T-helper 1 cell treated with Interleukin-12 subunit alpha and Interleukin-12 subunit beta and Interleukin-4 antibody, amounts not matched to agents 30 μg/mL and 1 μg/mL, for 36 hours (primary cell): ENCODE measurements around the gene LENEP.

ENCODE experiments used
- H3K27ac Mint-ChIP-seq: one replicate; pipeline ENCODE4 v1.8.0; 2021; ENCODE audit warnings: mild to moderate bottlenecking, mixed read lengths
- H3K27me3 Mint-ChIP-seq: one replicate; pipeline ENCODE4 v1.8.0; 2021; ENCODE audit warnings: low read depth, mixed read lengths
- H3K36me3 Mint-ChIP-seq: one replicate; pipeline ENCODE4 v1.8.0; 2021; ENCODE audit warnings: low read depth, mixed read lengths
- H3K4me1 Mint-ChIP-seq: one replicate; pipeline ENCODE4 v1.8.0; 2021; ENCODE audit warnings: low read depth, mixed read lengths
- H3K4me3 Mint-ChIP-seq: one replicate; pipeline ENCODE4 v1.8.0; 2021; ENCODE audit warnings: mild to moderate bottlenecking, moderate library complexity, mixed read lengths
- H3K9me3 Mint-ChIP-seq: one replicate; pipeline ENCODE4 v1.8.0; 2021; ENCODE audit warnings: mixed read lengths

LENEP gene

GRCh38 chr1:154955718-154956543, 37.5 kb upstream of the LENEP start, which contains the start of gene PBXIP1:
PBXIP1 (minus strand) TSS chr1:154956099; CDS start chr1:154953721, 2,378 bp downstream.
- H3K27me3 Mint-ChIP-seq, result no peaks in the 10 kb centered on the region
- H3K36me3 Mint-ChIP-seq, result peaks cover 28% of the 10 kb centered on the region
- no peaks in the 10 kb centered on the region for H3K9me3 Mint-ChIP-seq
- peaks cover 65% of the 10 kb centered on the region for H3K4me1 Mint-ChIP-seq
- H3K27ac Mint-ChIP-seq, result peak within 1 kb of the TSS; percentile 100
- peak within 1 kb of the TSS; percentile 98 for H3K4me3 Mint-ChIP-seq

DNA sequence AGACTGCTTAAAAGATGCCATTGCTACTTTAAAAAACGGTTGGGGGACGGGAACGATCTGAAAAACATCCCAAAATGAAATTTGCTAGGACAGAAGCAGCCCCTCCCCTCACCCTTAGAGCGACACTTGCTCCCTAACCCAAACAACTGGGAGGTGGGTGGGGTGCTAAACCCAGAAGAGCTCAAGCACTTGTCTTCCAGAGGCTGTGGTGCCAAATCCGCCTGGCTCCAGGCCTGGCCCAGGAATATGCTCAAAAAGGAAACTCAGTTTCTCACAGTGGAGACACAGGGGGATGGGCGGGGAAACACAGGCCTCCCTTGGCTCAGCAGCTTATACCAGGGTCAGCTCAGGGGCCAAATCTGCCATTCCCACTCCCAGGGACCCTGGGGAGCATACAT, 36.8 kb upstream of the LENEP start:
- H3K27ac Mint-ChIP-seq, result peak overlapping the region; percentile 100

DNA sequence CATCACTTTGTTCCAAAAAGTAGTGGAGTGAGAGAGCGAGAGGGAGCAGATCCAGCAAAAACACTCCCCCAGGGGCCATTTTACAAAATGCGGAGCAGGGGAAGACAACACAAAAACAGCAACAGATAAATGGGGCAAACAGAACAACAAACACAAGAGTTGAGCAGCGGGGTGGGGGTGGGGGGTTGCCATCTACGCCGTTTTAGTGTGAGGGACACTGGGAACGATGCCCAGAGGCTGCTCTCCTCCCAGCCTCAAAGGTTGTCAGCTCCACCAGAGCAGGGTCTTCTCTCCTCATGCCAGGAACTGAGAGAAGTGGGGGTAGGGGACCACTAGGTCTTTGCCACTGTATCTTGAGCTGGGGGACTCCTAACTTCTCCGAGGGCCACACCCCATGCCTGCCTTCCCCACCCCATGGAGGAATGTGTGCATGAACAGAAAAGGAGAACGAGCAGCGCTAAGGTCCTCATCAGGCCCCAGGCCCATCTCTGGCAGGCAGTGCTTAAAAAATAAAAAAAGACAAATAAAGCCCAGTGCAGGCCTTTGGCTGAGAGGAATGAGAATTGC, 36.2 kb upstream of the LENEP start:
- Mint-ChIP-seq H3K27me3 (no peaks in the 10 kb centered on the region), H3K4me3 (no peak overlapping the region), H3K27ac (peak overlapping the region; percentile 62), H3K9me3 (no peaks in the 10 kb centered on the region), H3K36me3 (peaks cover 25% of the 10 kb centered on the region), H3K4me1 (peaks cover 60% of the 10 kb centered on the region)

More for the DNA sequence above, 36.8 kb upstream of the LENEP start:
- H3K4me3 Mint-ChIP-seq, result peak overlapping the region; percentile 98
- H3K9me3 Mint-ChIP-seq, result no peaks in the 10 kb centered on the region
- H3K4me1 Mint-ChIP-seq, result peaks cover 64% of the 10 kb centered on the region
- H3K27me3 Mint-ChIP-seq, result no peaks in the 10 kb centered on the region
- peaks cover 28% of the 10 kb centered on the region for H3K36me3 Mint-ChIP-seq

- no peak overlapping the region for H3K27ac Mint-ChIP-seq
- peaks cover 55% of the 10 kb centered on the region for H3K4me1 Mint-ChIP-seq
- H3K9me3 Mint-ChIP-seq, result no peaks in the 10 kb centered on the region
- H3K4me3 Mint-ChIP-seq, result peak overlapping the region; percentile 13
- H3K36me3 Mint-ChIP-seq, result peaks cover 23% of the 10 kb centered on the region
- no peaks in the 10 kb centered on the region for H3K27me3 Mint-ChIP-seq
These were observed 35.4 kb upstream of the LENEP start for GRCh38 chr1:154958036-154958435.

DNA sequence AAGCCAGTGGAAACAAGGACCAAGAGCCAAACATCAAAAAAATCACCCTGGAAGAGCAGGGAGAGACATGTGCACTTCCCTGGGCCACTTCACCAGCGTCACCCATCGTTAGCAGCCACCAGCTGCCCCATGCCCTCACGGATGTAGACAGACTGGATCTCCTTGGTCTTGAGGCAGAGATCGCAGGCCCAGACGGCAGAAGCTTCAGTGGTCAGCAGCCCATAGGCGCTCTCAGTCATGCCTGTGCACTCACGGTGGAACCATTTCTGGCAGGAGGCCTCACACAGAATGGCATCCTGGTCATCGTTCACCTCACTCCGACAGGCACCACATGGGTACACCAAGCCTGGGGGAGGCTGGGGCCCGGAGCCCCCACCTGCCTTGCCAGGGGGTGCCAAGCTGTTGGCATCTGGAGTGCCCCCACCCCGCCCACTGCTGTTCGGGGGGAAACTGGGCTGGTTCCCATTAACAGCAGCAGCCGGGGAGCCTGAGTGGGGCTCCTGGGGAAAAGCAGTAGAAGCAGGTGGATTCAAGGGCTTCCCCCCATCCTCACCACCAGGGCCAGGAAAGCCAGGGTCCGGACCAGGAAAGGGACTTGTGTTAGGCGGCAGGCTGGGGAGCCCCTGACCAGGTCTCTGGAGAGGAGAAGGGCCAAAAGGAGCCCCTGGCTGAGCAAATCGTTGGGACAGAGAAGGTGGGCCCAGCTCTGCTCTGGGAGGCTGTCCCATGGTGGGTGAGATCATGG, 34.5 kb upstream of the LENEP start:
- Mint-ChIP-seq H3K4me1 (peaks cover 51% of the 10 kb centered on the region), H3K36me3 (peaks cover 24% of the 10 kb centered on the region), H3K27ac (no peak overlapping the region), H3K27me3 (no peaks in the 10 kb centered on the region), H3K9me3 (no peaks in the 10 kb centered on the region), H3K4me3 (peak overlapping the region; percentile 59)

DNA sequence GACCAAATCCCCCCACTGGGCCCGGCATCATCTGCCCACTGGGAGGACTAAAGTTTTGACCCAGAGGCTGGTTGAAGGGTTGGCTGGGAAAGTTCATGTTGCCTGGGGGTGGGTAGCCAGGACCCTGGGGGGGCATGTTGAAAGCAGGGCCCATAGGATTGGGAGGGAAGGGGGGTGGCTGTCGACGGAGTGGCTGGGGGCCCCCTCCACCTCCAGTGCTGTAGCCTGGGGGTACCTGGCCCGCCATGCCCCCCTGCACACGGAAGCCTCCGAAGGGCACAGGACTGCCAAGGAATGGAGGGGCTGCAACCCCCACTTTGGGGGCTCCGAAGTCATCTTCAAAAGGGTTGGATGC, 34.0 kb upstream of the LENEP start:
- H3K4me1 Mint-ChIP-seq, result peaks cover 46% of the 10 kb centered on the region
- no peak overlapping the region for H3K27ac Mint-ChIP-seq
- H3K36me3 Mint-ChIP-seq, result peaks cover 22% of the 10 kb centered on the region
- H3K9me3 Mint-ChIP-seq, result no peaks in the 10 kb centered on the region
- no peaks in the 10 kb centered on the region for H3K27me3 Mint-ChIP-seq
- peak overlapping the region; percentile 59 for H3K4me3 Mint-ChIP-seq

DNA sequence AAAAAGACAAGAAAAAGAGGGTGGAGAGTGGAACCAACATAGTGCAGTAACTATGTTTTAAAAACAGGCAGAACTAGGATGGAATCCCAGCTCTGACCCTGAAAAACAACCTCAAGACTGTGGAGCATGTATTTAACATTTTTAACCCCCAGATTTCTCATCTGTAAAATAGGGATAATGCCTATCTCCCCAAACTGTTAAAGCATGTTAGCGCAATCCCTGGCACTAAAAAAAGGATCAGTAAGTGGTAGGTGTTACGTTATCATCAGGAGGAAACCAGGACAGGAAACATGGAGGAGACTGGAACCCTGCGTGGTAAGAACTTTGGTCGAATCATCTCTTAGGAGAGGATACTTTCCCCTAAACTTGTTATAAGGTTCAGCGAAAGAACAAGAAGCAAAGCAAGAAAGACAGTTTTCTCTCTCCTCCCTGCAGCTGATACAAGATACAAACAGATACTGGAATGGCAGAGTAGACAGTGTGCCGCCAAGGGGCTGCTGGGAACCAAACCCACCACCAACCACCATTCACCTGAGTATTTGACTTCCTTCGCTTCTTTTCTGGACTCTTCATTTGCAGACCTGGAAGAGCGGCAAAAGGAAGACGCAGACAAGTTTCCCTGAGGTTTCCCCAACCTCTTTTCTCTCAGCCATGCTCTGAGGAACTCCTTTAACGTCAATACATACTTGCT, 32.8 kb upstream of the LENEP start:
- peak overlapping the region; percentile 88 for H3K27ac Mint-ChIP-seq
- H3K4me1 Mint-ChIP-seq, result peaks cover 35% of the 10 kb centered on the region
- H3K9me3 Mint-ChIP-seq, result no peaks in the 10 kb centered on the region
- H3K36me3 Mint-ChIP-seq, result peaks cover 24% of the 10 kb centered on the region
- no peaks in the 10 kb centered on the region for H3K27me3 Mint-ChIP-seq
- peak overlapping the region; percentile 95 for H3K4me3 Mint-ChIP-seq

- Mint-ChIP-seq H3K4me1 (peaks cover 26% of the 10 kb centered on the region), H3K9me3 (no peaks in the 10 kb centered on the region), H3K27me3 (no peaks in the 10 kb centered on the region), H3K36me3 (peaks cover 26% of the 10 kb centered on the region), H3K4me3 (peak within 1 kb of the TSS; percentile 95), H3K27ac (peak within 1 kb of the TSS; percentile 88)
These were observed 31.9 kb upstream of the LENEP start, which contains the start of gene PYGO2 for GRCh38 chr1:154961207-154962155. PYGO2 (minus strand) TSS chr1:154961782; CDS start chr1:154961576, 206 bp downstream.

DNA sequence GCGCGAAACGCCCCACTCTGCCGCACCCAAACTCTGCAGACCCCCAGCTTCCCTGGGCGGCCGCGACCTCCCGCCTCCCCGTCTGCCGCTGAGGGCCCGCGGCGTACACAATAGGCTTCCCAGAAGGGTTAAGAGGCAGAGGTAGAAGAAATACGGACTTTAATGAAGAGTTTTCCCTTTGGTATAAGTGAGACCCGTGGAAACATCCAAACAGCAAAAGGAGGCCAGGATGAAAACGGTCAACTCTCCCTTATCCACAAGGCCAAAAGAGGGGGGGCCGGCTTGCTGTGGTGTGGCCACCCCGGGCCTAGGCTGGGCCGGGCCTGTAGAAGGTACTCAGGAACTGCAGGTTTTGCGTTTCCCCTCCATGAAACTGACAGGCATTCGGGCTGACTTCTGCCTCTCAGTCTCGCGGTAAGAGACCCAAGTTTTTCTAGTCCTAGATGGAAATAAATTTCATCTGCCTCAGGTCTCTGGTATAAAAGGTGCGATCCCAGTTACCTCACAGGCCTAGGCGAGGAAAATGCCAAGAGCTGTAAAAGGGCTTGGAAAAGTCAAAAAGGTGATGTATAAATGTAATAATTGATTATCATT, 31.1 kb upstream of the LENEP start:
- Mint-ChIP-seq H3K4me1 (peaks cover 22% of the 10 kb centered on the region), H3K4me3 (peak overlapping the region; percentile 86), H3K27me3 (no peaks in the 10 kb centered on the region), H3K27ac (peak overlapping the region; percentile 86), H3K9me3 (no peaks in the 10 kb centered on the region), H3K36me3 (peaks cover 32% of the 10 kb centered on the region)

DNA sequence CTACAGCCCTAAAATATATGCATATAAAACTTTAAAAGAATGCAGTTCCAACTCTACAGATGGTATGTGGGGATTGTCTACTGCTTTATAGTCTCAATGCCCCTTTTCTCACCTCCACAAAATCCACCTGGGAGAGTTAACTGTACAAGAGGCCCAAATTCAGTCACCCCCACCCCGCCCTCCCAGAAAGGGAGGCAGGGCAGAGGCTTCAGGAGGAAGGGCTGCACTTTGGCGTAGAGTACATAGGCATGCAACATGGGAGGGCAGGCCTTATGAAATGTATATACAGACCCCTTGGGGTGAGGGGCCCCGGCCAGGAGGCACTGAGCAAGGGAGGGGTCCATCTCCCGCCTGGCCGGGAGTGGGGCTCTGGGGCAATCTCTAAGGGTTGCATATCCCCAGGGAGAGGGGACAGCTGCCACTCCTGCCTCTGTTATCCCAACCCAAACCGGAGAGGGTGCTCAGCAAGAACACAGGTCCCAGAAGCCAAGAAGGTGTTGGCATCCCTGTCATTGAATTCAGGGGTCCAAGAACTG, 30.5 kb upstream of the LENEP start:
- H3K4me1 Mint-ChIP-seq, result peaks cover 22% of the 10 kb centered on the region
- H3K9me3 Mint-ChIP-seq, result no peaks in the 10 kb centered on the region
- no peaks in the 10 kb centered on the region for H3K27me3 Mint-ChIP-seq
- H3K4me3 Mint-ChIP-seq, result peak overlapping the region; percentile 86
- H3K27ac Mint-ChIP-seq, result peak overlapping the region; percentile 45
- peaks cover 38% of the 10 kb centered on the region for H3K36me3 Mint-ChIP-seq

DNA sequence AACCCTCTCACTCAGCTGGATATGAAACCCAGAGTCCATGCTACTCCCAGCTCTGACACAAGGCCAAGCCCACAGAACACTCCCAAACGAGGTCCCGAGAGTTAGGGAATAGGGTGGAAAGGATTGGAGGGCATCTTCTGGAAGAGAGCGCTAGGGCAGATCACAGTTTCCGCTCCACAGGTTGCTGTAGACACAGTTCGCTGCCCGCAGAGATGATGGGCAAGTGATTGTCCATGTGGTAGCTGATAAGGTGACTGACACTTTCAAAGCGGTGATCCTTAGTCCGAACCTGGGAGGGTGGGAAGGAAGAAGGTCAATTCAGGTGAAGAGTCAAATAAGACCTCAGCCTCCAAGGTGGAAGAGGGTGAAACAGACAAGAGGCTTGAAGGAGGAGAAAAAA, 29.7 kb upstream of the LENEP start:
- H3K27ac Mint-ChIP-seq, result no peak overlapping the region
- H3K9me3 Mint-ChIP-seq, result no peaks in the 10 kb centered on the region
- no peaks in the 10 kb centered on the region for H3K27me3 Mint-ChIP-seq
- H3K36me3 Mint-ChIP-seq, result peaks cover 41% of the 10 kb centered on the region
- H3K4me3 Mint-ChIP-seq, result no peak overlapping the region
- H3K4me1 Mint-ChIP-seq, result peaks cover 22% of the 10 kb centered on the region

DNA sequence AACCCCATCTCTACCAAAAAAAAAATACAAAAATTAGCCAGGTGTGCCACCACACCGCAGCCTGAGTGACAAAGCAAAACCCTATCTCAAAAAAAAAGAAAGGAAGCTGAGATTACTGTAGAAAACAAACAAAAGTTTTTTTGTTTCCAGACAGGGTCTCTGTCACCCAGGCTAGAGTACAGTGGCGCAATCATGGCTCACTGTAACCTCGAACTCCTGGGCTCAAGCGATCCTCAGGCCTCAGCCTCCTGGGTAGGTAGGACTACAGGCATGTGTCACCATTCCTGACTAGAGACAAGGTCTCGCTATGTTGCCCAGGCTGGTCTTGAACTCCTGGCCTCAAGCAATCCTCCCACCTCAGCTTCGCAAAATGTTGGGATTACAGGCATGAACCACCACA, 29.0 kb upstream of the LENEP start:
- Mint-ChIP-seq H3K4me3 (no peak overlapping the region), H3K4me1 (peaks cover 26% of the 10 kb centered on the region), H3K27ac (no peak overlapping the region), H3K36me3 (peaks cover 44% of the 10 kb centered on the region), H3K9me3 (no peaks in the 10 kb centered on the region), H3K27me3 (no peaks in the 10 kb centered on the region)

- H3K36me3 Mint-ChIP-seq, result peaks cover 47% of the 10 kb centered on the region
- H3K27ac Mint-ChIP-seq, result no peak overlapping the region
- H3K4me3 Mint-ChIP-seq, result no peak overlapping the region
- no peaks in the 10 kb centered on the region for H3K9me3 Mint-ChIP-seq
- H3K27me3 Mint-ChIP-seq, result no peaks in the 10 kb centered on the region
- peaks cover 24% of the 10 kb centered on the region for H3K4me1 Mint-ChIP-seq
These were observed 27.3 kb upstream of the LENEP start for GRCh38 chr1:154966111-154966510.
